Mesothelial cell of epicardium (in vitro differentiated cells): ENCODE measurements around the gene INPP5F. TPM values are rescaled to one million over a fixed set of nuclear protein-coding genes. Genes with fewer than 3 reads are reported as not detected.
"Not testable (repeated sequence)": the region's sequence is repeated elsewhere in the genome, so short reads cannot be mapped to it uniquely, and the experiment has no call there.

Experiments used
- DNase-seq, 2 experiments: peaks; one replicate each; pipeline ENCODE4 v3.0.0; 2021; ENCODE audit warnings: low spot score in 2 of 2; ENCODE audit not compliant: unreplicated experiment in 2 of 2
- H3K27ac Mint-ChIP-seq: 2 replicates; pipeline ENCODE4 v1.8.0; 2021; ENCODE audit warnings: mixed read lengths
- H3K27me3 Mint-ChIP-seq: 2 replicates; pipeline ENCODE4 v1.8.0; 2021; ENCODE audit warnings: low read depth, mixed read lengths
- H3K36me3 Mint-ChIP-seq: 2 replicates; pipeline ENCODE4 v1.8.0; 2021; ENCODE audit warnings: mixed read lengths
- H3K4me1 Mint-ChIP-seq: 2 replicates; pipeline ENCODE4 v1.8.0; 2021; ENCODE audit warnings: mixed read lengths
- H3K4me3 Mint-ChIP-seq: 2 replicates; pipeline ENCODE4 v1.8.0; 2021; ENCODE audit warnings: mild to moderate bottlenecking, moderate library complexity, mixed read lengths
- H3K9me3 Mint-ChIP-seq: 2 replicates; pipeline ENCODE4 v1.8.0; 2021; ENCODE audit warnings: mixed read lengths
- total RNA-seq: library from RNA; stranded (reverse); gene quantifications from 3 replicates; pipeline ENCODE4 v1.2.1, GENCODE V29; 2021
- TF ChIP-seq, protein P1 (sequence below): fragments of 200-600 bp; sonication (generic); IDR thresholded peaks from one replicate; pipeline ENCODE4 v1.5.0; 2021; ENCODE audit warnings: antibody characterized with exemption; ENCODE audit not compliant: unreplicated experiment

The INPP5F gene
- total RNA-seq, 1 donor from 2014 or later = 56.5 TPM

DNA sequence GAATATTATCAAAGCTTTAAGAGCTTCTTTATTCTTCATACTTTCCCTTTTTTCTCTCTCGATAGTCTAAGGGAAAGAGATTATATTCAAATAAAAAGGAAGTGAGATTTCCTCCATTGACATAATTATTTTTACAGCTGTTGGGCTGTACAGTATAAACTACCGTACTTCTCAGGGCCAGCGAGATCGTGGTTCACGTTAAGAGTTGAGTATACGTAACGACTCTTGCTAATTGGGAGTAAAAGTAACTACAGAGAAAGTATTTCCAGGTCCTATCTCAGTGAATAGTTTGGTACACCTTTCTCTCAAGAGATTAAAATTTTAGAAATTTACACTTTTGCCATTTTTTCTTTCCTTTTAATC lies 57.8 kb downstream of the INPP5F start:
- Mint-ChIP-seq H3K27me3 (no peaks in the 10 kb centered on the region), H3K9me3 (no peaks in the 10 kb centered on the region), H3K27ac (no peak overlapping the region), H3K36me3 (peaks cover 4% of the 10 kb centered on the region), H3K4me1 (peaks cover 33% of the 10 kb centered on the region), H3K4me3 (no peak overlapping the region)
- DNase-seq = no peak
- TF ChIP-seq, protein P1, sequence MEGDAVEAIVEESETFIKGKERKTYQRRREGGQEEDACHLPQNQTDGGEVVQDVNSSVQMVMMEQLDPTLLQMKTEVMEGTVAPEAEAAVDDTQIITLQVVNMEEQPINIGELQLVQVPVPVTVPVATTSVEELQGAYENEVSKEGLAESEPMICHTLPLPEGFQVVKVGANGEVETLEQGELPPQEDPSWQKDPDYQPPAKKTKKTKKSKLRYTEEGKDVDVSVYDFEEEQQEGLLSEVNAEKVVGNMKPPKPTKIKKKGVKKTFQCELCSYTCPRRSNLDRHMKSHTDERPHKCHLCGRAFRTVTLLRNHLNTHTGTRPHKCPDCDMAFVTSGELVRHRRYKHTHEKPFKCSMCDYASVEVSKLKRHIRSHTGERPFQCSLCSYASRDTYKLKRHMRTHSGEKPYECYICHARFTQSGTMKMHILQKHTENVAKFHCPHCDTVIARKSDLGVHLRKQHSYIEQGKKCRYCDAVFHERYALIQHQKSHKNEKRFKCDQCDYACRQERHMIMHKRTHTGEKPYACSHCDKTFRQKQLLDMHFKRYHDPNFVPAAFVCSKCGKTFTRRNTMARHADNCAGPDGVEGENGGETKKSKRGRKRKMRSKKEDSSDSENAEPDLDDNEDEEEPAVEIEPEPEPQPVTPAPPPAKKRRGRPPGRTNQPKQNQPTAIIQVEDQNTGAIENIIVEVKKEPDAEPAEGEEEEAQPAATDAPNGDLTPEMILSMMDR = no peak

DNA sequence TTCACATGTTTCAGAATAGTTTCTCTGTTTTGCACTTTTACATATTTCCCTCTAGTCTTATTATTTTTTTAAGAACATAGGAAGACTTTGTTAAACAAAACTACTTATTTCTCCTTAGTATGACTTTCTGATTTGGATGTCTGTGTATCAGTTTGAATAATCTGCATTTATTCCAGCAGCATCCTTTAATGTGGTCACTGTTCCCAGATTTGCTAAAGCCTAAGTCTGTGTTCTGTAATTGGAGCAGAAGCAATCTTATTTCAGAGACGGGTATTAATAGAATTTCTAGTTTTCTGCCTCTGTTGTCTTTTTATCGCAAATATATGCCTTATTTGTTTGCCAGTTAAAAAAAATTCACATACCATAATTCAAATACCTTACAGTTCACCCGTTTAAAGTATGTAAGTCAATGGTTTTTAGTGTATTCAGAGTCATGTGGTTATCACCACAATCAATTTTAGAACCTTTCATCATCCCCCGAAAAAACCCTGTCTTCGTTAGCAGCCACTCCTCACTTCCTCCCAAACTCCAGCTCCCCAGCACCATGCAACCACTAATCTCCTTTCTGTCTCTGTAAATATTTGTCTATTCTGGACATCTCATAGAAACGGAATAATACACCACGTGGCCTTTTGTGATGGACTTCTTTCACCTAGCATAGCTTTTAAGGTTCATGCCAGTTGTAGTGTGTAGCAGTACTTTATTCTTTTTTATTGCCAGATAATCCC lies 58.7 kb downstream of the INPP5F start:
- Mint-ChIP-seq H3K4me1 (peaks cover 33% of the 10 kb centered on the region), H3K27ac (peak overlapping the region; percentile 31), H3K27me3 (no peaks in the 10 kb centered on the region), H3K9me3 (no peaks in the 10 kb centered on the region), H3K36me3 (peaks cover 4% of the 10 kb centered on the region), H3K4me3 (no peak overlapping the region)
- no peak for DNase-seq
- TF ChIP-seq, protein P1 = no peak

DNA sequence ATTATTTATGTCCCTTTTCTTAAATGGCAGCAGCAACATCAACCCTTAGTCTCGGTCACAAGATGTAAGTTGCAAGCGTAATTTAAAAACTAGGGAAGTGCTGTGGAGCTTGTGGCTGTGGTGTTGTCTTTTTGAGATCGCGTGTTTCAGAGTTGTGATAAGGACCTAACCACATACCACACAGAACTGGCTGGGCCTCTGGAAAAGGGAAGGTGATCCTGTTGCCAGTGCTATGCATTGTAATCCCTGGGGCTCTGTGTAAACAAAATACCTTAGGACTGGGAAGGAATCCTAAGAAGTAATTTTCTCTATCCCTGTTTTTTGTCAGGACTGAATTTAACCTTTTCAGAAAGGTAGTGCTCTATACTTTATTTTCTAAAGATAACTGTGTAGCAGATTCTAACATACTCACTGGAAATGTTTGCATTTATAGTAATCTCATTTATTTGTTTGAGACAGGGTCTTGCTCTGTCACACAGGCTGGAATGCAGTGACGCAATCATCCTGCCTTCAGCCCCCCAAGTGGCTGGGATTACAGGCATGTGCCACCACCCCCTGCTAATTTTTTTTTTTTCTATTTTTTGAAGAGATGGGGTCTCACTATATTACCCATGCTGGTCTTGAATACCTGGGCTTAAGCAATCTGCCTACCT lies 60.4 kb downstream of the INPP5F start:
- peaks cover 33% of the 10 kb centered on the region for H3K4me1 Mint-ChIP-seq
- H3K9me3 Mint-ChIP-seq = no peaks in the 10 kb centered on the region
- peak overlapping the region; percentile 91 for H3K27ac Mint-ChIP-seq
- DNase-seq = no peak
- peaks cover 3% of the 10 kb centered on the region for H3K36me3 Mint-ChIP-seq
- H3K4me3 Mint-ChIP-seq = no peak overlapping the region
- H3K27me3 Mint-ChIP-seq = no peaks in the 10 kb centered on the region
- TF ChIP-seq, protein P1 = no peak

DNA sequence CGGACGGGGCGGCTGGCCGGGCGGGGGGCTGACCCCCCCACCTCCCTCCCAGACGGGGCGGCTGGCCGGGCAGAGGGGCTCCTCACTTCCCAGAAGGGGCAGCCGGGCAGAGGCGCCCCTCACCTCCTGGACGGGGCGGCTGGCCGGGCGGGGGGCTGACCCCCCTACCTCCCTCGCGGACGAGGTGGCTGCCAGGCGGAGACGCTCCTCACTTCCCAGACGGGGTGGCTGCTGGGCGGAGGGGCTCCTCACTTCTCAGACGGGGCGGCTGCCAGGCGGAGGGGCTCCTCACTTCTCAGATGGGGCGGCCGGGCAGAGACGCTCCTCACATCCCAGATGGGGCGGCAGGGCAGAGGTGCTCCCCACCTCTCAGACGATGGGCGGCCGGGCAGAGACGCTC lies 69.3 kb downstream of the INPP5F start:
- peaks cover 15% of the 10 kb centered on the region for H3K36me3 Mint-ChIP-seq
- H3K4me1 Mint-ChIP-seq, DNase-seq, H3K27me3 Mint-ChIP-seq, H3K27ac Mint-ChIP-seq, H3K4me3 Mint-ChIP-seq, H3K9me3 Mint-ChIP-seq: not testable (repeated sequence)

DNA sequence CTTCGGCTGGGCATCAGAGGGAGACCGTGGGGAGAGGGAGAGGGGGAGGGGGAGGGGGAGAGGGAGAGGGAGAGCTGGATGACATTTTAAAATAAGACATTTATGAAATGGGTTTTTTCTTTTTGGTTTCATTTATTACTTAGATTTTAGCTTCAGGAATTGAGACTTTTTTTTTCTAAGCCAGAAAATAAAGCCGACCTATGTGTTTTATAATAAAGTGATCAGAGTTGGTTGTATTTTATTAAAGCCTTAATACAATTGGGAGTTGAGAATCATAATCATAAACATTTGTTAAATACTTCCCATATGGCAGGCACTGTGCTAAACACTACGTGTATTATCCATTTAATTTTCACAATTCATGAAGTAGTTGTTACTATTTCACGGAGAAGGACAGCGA lies 70.2 kb downstream of the INPP5F start:
- TF ChIP-seq, protein P1 = no peak
- no peak for DNase-seq
- H3K9me3 Mint-ChIP-seq = no peaks in the 10 kb centered on the region

DNA sequence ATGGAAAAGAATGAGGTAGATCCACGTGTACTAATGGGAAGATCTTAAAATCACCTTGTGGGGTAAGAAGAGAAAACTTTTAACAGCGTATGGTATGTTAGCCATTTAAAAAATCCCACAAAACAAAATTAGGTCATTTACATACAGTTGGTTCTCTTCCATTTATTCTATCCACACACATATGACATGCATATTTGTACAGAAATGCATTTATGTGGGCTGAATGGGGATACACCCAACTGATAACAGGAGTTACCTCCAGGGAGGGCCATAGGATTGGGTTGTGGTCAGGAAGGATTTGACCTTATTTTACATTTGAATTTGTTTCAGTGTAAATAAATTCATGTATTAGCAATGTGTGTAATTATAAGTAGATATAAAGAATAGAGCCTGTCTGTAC lies 75.3 kb downstream of the INPP5F start:
- Mint-ChIP-seq H3K4me1 (peaks cover 14% of the 10 kb centered on the region), H3K9me3 (no peaks in the 10 kb centered on the region), H3K27ac (no peak overlapping the region), H3K4me3 (no peak overlapping the region), H3K27me3 (no peaks in the 10 kb centered on the region), H3K36me3 (peaks cover 19% of the 10 kb centered on the region)
- no peak for DNase-seq
- TF ChIP-seq, protein P1 = no peak

More for the DNA sequence above, 70.2 kb downstream of the INPP5F start:
- Mint-ChIP-seq H3K27ac (no peak overlapping the region), H3K36me3 (peaks cover 15% of the 10 kb centered on the region), H3K4me3 (no peak overlapping the region), H3K27me3 (no peaks in the 10 kb centered on the region), H3K4me1 (peaks cover 5% of the 10 kb centered on the region)
